ENCODE data around the gene RFPL1.

The RFPL1 gene

DNA sequence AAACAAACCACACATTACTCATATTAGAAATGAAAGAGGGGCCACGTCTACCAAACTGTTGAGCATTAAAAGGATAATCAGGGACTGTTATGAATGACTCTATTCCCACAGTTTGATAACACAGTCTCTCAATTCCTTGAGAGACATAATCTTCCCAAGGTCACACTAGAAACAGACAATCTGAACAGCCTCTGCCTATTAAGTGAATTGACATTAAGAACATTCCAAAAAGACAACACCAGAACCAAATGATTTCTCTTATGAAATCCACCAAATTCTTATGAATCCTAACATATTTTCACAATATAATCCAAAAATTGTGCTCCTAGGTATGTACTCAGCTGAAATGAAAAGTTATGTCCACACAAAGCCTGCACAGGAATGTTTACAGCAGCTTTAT is 4.6 kb downstream of the RFPL1 start:
- DNase-seq (ENCODE audit: low read depth in 1 of 2, low spot score in 1 of 2), result no peak

DNA sequence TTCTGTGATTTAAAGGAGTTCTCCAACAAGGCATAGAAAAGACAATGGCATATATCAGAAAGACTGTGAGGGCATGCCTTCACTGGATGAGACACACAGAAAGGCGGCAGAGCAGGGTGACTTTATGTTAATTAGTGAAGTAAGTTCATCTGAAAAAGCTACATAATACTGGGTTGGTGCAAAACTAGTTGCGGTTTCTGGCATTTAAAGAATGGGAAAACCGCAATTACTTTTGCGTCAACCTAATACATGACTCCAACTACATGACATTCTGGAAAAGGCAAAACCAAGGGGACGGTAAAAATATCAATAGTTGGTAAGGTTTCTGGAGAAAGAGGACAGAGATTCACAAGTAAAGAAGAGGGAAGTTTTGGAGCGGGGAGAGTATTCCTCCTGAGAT is 5.1 kb downstream of the RFPL1 start:
- DNase-seq (ENCODE audit: low read depth in 1 of 2, low spot score in 1 of 2), result no peak

DNA sequence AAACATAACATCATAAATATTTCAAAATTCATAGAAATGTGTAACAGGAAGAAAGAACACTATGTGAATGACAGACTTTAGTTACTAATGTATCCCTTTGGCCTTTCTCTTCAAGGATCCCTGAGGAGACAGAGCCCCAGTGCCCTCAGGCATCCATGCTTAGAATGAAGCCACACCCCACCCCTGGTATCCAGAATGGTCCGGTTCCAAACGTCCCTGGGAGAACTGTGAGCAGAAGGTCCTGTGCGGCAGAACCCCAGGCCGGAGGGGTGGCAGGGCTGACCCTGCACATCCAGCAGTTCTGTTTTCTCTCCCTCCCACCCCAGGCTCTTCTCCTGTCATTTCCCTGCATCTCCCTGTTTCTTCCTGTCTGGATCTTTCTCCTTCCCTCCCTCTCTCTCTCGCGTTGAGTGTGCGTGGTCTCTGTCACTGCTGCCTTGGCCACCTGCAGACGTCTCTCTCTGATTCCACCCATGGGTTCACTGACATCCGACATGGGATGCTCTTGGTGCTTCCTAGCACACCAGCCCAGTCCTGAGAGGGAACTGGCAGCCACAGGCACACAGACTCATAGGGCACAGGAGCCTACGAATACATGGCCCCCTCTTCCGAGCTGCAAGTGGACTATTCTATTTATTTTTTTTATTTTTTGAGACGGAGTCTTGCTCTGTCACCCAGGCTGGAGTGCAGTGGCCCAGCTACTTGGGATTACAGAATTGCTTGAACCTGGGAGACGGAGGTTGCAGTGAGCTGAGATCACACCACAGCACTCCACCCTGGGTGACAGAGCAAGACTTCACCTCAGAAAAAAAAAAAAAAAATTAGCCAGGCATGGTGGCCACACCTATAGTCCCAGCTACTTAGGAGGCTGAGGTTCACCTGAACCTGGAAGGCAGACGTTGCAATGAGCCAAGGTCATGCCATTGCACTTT is 5.7 kb downstream of the RFPL1 start:
- no peak for DNase-seq (ENCODE audit: low read depth in 1 of 2, low spot score in 1 of 2)

DNA sequence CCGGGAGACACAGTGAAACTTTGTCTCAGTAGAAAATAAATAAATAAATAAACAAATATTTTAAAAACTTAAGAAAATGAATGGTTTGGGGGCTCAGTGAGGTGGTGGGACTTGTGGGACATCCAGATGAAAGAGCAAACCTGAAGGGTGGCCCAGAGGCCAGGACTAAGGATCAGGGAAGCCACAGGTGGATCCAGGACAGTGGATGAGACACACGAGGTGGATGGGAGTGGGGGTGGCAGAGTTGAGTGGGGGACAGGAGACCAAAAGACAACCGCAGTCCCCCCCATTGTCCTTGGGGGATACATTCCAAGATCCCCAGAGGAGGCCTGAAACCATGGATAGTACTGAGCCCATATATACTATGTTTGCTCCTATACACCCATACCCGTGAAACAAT is 7.1 kb downstream of the RFPL1 start:
- DNase-seq (ENCODE audit: low read depth in 1 of 2, low spot score in 1 of 2), result no peak

DNA sequence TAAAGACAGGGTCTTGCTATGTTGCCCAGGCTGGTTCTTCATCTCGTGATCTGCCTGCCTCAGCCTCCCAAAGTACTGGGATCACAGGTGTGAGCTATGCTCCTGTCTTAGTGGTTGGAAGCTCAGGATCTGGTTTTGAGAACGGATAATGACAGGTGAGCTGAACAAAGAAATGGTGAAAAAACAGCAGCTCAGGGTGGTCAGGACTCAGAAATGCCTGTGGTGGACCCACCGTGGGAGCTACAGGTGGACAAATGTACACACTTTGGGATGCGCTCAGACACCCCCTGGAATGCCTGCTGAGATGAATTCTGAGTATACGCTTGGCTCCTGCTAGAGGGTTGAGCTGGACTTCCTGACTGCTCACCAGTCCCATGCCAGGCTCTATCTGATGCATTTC is 9.5 kb downstream of the RFPL1 start:
- no peak for DNase-seq (ENCODE audit: low read depth in 1 of 2, low spot score in 1 of 2)

DNA sequence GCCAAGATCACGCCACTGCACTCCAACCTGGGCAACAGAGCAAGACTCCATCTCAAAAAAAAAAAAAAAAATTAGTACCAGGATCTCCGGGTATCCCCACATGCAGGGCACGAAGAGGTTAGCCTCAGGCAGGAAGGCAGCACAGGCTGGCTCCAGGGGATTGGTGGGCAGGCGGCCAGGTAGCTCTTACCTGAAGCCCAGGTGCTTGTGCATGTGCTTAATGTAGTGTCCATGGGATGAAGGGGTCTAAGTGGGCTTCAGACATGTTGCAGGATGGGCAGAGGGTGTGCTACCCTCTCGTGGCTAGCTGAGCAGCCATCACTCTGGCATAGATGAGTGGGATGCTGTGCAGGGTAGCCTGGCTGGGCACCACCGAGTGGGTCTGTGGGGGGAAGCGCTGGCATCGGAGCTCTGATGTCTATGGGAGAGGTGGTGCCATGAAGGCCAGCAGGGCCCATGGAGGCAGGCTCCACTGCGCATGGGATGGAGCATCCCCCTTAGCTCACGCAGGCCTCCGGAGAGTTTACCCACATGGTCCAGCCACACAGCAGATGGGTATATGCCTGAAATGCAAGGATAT is 11.0 kb downstream of the RFPL1 start:
- no peak for DNase-seq (ENCODE audit: low read depth in 1 of 2, low spot score in 1 of 2)

DNA sequence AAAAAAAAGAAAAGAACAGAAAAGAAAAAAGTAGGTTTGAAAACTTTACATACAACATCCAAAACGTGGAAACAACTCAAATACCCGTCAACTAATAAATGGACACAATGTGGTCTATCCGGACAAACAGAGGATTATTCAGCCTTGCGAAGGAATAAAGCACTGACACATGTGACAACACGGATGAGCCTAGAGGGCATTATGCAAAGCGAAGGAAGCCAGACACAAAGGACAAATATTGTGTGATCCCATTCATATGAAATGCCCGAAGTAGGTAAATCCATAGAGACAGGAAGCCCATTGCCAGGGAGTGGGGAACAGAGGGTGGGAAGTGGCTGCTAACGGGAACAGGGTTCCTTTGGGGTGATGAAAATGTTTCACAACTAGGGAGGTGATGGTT is 11.8 kb downstream of the RFPL1 start:
- no peak for DNase-seq (ENCODE audit: low read depth in 1 of 2, low spot score in 1 of 2)

DNA sequence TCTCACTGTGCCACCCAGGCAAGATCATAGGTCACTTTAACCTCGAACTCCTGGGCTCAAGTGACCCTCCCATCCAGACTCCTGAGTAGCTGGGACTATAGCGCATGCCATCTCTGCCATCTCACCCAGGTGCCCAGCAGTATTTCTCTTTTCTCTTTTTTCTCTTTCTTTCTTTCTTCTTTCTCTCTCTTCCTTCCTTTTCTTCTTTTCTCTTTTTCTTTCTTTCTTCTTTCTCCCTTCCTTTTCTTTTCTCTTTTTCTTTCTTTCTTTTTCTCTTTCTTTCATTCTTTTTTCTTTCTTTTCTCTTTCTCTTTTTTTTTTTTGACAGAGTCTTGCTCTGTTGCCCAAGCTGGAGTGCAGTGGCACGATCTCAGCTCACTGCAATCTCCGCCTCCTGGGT is 13.5 kb downstream of the RFPL1 start:
- DNase-seq (ENCODE audit: low read depth in 1 of 2, low spot score in 1 of 2), result no peak

DNA sequence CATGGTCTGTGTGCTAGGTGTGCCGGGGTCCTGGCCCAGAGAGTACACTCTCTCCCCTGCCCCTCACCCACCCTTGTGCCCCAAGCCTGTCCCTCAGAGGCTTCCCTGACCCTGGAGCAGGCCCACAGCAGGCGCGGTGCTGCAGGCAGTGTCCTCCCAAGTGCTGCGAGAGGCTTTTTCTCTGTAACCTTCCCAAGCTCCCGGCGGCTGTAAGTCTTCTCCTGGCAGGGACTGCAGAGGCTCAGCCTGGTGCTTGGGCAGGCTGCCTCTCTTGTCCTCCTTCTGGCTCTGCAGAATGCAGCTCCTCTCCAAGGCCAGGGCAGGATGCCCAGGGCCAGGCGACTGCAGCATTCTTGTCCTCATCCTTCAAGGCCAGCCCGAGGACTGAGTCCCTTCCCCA is 15.9 kb downstream of the RFPL1 start:
- DNase-seq (ENCODE audit: low read depth in 1 of 2, low spot score in 1 of 2), result no peak

DNA sequence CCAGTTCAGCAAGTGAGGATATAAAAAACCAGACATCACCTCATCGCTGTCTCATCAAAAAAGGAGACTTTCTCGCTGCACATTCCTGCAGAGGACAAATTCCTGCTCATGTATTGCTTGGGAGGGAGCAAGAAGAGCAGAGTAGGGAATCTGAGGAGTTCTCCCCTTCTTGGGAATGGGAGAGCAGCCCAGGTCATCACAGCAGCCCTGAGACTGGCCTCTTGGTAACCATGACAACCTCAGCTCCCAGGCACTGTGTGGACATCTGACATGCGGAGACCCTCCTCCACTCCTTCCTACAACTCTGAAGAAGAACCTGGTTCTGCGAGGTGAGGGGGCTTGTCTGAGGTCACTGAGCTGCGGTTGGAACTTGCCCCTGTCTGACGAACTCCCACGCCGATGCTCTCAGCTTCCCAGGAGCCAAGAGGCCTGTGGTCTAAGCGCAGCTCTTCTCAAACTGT is 17.9 kb downstream of the RFPL1 start:
- no peak for DNase-seq (ENCODE audit: low read depth in 1 of 2, low spot score in 1 of 2)

DNA sequence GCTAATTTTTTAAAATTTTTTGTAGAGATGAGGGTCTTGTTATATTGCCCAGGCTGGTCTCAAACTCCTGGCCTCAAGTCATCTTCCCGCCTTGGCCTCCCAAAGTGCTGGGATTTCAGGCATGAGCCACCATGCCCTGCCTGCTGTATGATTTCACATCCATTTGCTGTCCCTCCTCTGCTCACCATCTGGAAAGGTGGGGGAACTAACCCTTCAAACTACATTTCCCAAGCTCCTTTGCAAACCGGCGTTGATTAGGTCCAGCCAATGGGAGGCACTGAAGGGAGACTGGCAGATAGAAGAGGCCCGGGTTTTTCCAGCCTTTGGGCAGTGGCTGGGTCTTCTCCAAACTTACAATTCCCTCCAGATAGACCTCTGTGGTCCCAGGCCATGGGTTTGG is 19.3 kb downstream of the RFPL1 start:
- no peak for DNase-seq (ENCODE audit: low read depth in 1 of 2, low spot score in 1 of 2)

DNA sequence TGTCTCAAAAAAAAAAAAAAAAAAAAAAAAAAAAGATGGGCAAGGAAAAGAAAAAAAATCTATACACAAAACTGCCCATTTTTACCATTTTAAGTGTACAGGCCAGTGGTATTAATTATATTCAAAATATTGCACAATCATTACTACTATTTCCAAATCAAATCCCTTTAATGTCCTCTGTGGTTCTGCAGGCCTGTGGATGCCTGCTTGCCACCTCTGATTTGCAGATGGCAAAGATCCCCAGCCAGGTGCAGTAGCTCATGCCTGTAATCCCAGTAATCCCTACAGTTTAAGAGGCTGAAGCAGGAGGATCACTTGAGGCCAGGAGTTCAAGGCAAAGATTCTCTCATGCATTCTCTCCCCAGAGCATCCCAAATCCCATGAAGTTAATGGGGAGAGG is 20.2 kb downstream of the RFPL1 start:
- no peak for DNase-seq (ENCODE audit: low read depth in 1 of 2, low spot score in 1 of 2)

DNA sequence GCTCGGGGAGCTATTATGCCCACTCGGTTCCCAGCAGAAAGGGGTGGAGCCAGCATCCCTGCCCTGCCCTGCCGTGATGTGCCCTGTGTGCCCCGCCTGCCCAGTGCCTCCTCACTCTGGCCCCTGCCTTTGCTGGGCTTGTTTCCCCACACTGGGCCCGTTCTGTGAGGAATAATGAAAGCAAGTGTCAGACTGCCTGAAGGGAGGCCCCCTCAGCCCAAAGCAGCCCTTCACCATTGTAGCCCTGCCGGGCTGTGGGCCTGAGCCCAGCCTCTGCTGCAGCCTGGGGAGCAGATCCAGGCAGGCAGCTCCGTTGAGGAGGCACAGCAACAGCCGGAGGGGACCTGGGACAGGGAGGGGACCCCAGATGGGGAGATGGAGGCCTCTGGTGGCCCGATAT is 21.4 kb downstream of the RFPL1 start:
- DNase-seq (ENCODE audit: low read depth in 1 of 2, low spot score in 1 of 2), result no peak

DNA sequence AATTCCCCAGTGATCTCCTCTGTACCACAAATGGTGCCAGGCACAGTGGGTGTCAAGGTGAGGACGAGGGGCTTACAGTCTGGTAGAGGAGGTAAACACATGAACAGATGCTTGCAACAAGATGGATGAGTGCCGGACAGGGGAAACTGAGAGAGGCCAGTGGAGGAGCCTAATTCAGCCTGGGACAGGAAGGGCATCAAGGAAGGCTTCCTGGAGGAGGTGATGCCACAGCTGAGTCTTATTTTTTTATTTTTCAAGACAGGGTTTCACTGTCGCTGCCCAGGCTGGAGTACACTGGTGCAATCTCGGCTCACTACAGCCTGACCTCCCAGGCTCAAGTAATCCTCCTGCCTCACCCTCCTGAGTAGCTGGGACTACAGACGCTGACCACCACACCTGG is 22.9 kb downstream of the RFPL1 start:
- DNase-seq (ENCODE audit: low read depth in 1 of 2, low spot score in 1 of 2), result no peak

DNA sequence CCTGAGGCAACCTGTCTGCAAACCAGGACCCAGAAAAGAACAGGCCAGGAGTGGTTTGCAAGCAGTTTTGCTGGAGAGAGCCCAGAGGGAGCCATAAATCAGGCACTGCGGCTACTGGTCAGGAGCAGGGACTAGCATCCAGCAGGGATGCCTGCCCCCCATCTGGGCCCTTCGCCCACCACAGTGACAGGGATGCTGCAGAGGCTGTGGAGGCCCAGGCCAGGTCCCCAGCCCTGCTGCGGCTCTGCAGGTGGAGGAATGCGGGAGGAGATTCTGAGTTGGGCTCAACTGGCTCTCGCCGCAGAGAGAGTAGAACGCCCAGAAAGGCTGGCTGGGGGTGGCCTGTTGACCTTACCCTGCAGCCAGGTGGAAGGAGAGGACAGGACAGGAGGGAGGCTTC is 25.2 kb downstream of the RFPL1 start:
- DNase-seq (ENCODE audit: low read depth in 1 of 2, low spot score in 1 of 2), result no peak

DNA sequence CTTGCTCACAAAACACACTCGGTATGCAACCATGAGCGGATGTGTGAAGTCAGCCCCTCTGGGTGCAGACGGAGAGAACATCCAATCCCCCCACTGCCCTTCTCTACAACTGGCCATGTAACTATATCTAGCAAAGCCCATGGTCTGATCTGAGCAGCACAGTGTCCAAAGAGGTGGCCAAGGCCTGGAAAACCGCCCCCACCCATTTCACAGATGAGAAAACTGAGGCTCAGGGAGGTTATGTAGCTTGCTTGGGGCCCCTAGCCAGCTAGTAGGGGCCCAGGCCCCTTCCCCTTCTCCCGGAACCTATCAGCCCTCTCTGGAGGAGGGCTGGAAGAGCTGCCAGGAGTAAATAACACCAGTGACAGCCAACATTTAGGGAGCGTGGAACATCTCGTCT is 26.2 kb downstream of the RFPL1 start:
- no peak for DNase-seq (ENCODE audit: low read depth in 1 of 2, low spot score in 1 of 2)

DNA sequence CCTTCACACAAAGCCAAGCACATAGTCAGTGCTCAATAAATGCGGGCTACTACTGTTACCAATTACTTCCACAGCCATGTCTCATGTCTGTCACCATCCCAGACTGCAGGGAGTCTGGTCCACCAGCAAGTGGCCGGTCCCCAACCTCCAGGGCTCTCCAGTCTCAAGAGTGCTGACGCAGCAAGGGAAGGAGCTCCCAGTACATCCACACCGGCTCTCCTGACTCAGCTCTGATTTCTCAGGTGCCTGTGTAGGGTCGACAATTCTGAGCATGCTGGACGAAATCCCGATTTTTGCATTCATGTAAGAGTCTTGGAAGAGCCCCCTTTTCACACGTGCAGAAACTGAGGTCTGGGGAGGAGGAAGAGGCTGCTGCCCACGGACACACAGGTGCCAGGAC is 31.4 kb downstream of the RFPL1 start:
- DNase-seq (ENCODE audit: low read depth in 1 of 2, low spot score in 1 of 2), result no peak

DNA sequence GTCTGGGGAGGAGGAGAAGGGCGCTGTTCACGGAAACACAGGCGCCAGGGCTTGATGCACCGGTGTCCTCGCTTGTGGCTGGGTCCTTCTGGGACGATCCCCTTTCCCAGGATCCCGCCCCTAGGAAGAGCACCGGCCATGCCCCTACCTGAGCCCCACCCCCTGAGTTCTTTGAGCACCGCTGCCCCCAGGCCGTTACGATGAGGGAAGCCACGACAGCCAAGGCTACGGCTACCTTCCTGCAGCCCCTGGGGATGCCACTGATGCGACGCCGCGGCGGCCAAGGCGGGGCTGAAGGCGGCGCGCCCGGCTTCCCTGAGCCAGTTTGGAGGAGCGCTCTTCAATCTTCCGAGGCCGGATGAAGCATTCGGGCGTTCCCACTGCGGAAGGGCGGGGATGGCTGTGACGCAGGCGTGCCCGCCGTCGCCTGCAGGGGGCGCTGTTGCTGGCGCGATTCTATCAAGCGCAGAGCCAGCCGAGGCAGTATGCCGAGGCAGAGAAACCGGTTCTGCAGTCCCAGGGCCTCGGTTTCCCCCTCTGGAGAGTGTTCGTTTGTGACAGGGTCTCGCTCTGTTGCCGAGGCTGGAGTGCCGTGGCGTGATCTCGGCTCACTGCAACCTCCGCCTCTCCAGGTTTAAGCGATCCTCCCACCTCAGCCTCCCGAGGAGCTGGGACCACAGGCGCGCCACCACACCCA is 31.9 kb downstream of the RFPL1 start:
- peak; percentile 37 to 52 for DNase-seq (ENCODE audit: low read depth in 1 of 2, low spot score in 1 of 2)

DNA sequence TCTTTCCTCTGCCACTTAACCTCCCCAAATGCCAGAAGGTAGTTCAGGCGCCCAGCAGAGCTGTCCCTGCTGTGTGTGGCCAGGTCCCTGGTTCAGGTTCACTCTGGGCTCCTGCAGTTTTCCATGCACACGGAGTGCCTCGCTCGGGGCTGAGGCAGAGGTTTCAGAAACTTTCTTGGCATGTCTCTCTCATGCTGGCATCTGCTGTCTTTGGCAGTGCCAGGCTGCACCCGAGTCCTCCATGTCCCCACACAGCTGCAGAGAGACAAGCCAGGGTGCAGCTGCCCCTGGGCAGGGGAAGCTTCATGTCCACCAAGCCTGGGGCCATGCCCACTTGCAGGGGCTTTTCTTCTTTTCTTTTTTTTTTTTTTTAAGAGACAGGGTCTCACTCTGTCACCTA is 34.6 kb downstream of the RFPL1 start:
- no peak for DNase-seq (ENCODE audit: low read depth in 1 of 2, low spot score in 1 of 2)

DNA sequence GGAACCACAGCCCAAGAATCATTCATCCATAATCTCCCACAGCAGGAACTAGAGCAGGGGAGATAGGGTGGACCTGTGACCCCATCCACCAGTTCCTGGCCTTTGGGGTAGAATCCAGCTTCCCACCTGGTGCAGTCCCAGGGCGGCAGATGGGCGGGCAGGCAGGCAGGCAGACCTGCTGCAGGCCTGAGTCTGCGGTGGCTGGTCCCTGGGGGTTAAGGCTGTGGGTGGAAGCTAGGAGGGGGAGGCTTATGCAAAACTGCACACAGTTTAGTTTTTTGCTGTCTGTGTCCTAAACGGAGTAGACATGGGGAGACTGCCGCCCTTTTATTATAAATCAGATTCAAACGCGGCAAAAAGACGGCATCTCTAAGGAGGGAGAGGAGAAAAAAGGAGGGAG is 37.2 kb downstream of the RFPL1 start:
- no peak for DNase-seq (ENCODE audit: low read depth in 1 of 2, low spot score in 1 of 2)

DNA sequence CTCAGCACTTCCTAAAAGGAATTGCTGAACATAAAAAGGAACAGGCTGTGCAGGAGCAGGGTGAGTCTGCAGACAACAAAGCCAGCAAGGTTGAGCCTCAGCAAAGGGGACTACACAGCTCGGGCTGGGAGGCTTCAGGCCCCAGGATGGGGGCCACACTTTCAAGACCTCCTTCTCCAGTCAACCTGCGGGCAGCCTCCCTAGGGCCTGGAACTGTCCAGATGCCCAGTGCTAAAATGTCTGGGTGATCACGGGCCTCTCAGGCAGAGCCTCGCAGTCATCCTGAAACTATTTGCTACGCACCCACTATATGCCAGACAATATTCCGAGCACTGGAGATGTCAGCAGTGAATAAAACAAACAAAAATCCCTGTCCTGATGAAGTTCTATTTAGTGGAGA is 37.7 kb downstream of the RFPL1 start:
- DNase-seq (ENCODE audit: low read depth in 1 of 2, low spot score in 1 of 2), result no peak

DNA sequence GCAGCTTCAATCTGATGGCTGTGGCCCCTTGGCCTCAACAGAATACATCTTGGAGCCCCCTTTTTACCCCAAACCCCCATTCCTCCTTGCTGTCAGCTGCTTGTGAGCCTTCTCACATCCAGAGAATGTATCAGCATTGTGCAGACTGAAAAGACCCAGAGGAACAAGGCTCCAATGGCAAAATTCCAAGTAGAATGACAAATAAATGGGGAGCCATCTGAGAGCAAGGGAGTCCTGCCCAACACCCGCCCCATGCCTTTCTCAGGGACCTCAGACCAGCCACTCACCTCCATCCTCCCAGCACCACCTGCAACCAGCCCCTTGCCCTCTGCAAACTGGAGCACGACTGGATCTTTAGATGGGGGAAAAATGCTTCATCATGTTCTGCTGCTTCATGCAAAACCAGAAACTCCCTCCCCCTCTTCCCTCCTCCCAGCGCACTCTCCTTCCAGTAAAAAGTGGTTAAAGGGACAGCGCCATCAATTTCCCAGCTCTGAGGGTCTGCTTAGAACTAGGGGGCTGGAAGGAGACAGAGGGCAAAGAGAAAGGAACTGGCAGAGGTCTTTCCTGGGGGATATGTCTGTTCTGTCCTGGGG is 39.4 kb downstream of the RFPL1 start:
- DNase-seq (ENCODE audit: low read depth in 1 of 2, low spot score in 1 of 2), result no peak

All from stimulated activated CD4-positive, alpha-beta T cell treated with anti-CD3 and anti-CD28 coated beads, Interleukin-15, amount 100 ng/mL, for 1 hour (primary cell).